Measurements from ENCODE around the gene IKZF3.

Gene IKZF3

DNA sequence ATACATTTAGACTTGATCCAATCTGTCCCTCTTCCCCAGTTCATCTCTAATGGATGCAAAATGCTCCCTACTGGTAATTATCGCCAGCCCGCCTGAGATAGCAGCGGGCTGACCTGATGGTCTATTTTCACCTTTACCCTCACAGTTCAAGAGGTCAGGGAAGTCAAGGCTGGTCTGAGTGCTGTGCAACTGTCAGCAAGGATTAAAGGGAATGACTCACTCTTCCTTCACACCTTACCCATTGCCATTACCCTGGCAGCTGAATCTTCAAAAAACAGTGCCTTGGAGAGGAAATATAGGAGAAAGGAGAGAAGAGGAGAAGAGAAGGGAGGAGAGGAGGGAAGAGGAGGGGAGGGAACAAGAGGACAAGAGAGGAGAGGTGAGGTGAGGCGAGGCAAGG lies 90.1 kb downstream of the IKZF3 start:
- H3K4me2 ChIP-seq (ENCODE audit: low read depth, low read length, poor library complexity, severe bottlenecking), result no peak overlapping the region
- no peak for TF ChIP-seq EZH2phosphoT487 (IDR thresholded peaks at IDR 0.05; ENCODE audit: borderline replicate concordance)
- TF ChIP-seq, protein P1, sequence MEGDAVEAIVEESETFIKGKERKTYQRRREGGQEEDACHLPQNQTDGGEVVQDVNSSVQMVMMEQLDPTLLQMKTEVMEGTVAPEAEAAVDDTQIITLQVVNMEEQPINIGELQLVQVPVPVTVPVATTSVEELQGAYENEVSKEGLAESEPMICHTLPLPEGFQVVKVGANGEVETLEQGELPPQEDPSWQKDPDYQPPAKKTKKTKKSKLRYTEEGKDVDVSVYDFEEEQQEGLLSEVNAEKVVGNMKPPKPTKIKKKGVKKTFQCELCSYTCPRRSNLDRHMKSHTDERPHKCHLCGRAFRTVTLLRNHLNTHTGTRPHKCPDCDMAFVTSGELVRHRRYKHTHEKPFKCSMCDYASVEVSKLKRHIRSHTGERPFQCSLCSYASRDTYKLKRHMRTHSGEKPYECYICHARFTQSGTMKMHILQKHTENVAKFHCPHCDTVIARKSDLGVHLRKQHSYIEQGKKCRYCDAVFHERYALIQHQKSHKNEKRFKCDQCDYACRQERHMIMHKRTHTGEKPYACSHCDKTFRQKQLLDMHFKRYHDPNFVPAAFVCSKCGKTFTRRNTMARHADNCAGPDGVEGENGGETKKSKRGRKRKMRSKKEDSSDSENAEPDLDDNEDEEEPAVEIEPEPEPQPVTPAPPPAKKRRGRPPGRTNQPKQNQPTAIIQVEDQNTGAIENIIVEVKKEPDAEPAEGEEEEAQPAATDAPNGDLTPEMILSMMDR (conservative IDR thresholded peaks at IDR 0.05; ENCODE audit: low read length), result no peak
- peaks cover 25% of the 10 kb centered on the region for H3K4me1 ChIP-seq (ENCODE audit: insufficient read depth, low read length, poor library complexity, severe bottlenecking)
- H3K27me3 ChIP-seq (ENCODE audit: insufficient read depth, low read length, poor library complexity, severe bottlenecking), result peaks cover 27% of the 10 kb centered on the region
- no peak overlapping the region for H2AFZ ChIP-seq (ENCODE audit: low read length)
- no peaks in the 10 kb centered on the region for H3K9me3 ChIP-seq (ENCODE audit: insufficient read depth, low read depth, low read length)
- 0 out of 2 replicates have a peak, but pooled peaks cover 4% of the 10 kb centered on the region for H3F3A ChIP-seq (ENCODE audit: low read depth)
- no peaks in the 10 kb centered on the region for H4K20me1 ChIP-seq (ENCODE audit: insufficient read depth, low read length, poor library complexity, severe bottlenecking)
- no peaks in the 10 kb centered on the region for H3K79me2 ChIP-seq (ENCODE audit: insufficient read depth, low read length)
- H3K4me3 ChIP-seq (ENCODE audit: low read length, poor library complexity, severe bottlenecking), result no peak overlapping the region
- H3K9me2 ChIP-seq (replicated peaks; ENCODE audit: low read depth, low read length), result no peaks in the 10 kb centered on the region
- no peaks in the 10 kb centered on the region for H3K36me3 ChIP-seq (ENCODE audit: insufficient read depth, low read length)
- H3K9ac ChIP-seq (ENCODE audit: low read depth, low read length, poor library complexity, severe bottlenecking), result no peak overlapping the region

DNA sequence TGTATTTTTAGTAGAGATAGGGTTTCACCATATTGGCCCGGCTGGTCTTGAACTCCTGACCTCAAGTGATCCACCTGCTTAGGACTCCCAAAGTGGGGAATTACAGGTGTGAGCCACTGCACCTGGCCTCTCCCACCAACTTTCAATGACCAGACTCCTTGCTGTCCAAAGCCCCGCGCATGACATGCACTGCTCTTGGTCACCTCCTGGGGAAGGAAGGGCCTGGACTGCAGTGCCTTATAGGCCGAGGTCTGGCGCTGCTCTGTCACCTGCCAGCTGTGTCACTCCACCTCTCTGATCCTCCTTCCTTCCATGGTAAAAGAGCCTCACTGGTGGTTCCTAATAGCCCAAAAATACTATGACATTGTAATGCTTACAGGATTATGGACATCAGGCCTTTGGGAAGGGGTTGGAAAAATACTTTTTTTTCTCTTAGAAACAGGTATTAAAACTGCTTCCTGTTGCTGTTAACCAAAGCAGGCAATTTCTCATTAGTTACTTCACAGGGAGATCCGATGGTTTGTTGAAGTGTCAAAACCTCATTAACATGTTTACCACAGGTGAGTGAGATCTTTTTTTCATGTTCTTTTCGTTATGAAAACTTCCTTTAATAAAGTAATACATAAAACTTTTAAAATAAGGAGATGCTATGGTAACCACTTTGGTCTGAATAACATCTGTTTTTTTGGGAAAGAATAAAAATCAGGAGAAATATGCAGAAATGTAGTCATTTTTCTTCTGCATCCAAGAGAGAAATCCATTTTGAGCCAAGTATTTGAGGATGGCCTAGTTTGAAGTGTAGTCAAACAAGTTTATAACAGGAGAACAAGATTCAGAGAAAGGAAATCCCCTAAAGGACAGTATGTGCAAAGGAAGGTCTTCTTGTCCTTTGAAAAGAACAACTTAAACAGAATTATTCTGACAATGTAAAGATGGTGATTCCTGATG lies 90.9 kb downstream of the IKZF3 start:
- H3K79me2 ChIP-seq (ENCODE audit: insufficient read depth, low read length), result no peaks in the 10 kb centered on the region
- H3K4me2 ChIP-seq (ENCODE audit: low read depth, low read length, poor library complexity, severe bottlenecking), result no peak overlapping the region
- no peak overlapping the region for H3K9ac ChIP-seq (ENCODE audit: low read depth, low read length, poor library complexity, severe bottlenecking)

DNA sequence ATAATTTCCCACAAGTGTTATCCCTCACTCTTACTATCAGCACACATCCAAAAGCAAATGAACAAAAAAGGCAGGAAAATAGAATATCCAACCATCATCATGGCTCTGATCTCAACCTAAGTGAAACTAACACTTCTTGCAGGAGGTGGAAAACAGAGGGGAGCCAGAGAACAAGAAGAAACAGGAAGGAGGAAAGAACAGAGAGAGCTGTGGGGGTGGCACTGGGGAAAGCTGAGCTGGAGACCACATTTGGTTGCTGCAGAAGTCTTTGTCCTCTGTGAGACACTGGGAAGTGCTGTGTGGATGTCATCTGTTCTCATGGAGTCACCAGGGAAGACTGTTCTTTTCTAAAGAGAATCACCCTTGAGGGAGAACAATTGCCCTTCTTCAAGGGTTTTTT lies 91.7 kb downstream of the IKZF3 start:
- Histone ChIP-seq H3K4me2 (ENCODE audit: low read depth, low read length, poor library complexity, severe bottlenecking) (no peak overlapping the region), H3K9ac (ENCODE audit: low read depth, low read length, poor library complexity, severe bottlenecking) (no peak overlapping the region)

More for the DNA sequence above, 90.9 kb downstream of the IKZF3 start:
- H3F3A ChIP-seq (ENCODE audit: low read depth), result 0 out of 2 replicates have a peak, but pooled peaks cover 4% of the 10 kb centered on the region
- H3K27me3 ChIP-seq (ENCODE audit: insufficient read depth, low read length, poor library complexity, severe bottlenecking), result peaks cover 27% of the 10 kb centered on the region
- H3K36me3 ChIP-seq (ENCODE audit: insufficient read depth, low read length), result no peaks in the 10 kb centered on the region
- no peaks in the 10 kb centered on the region for H3K9me2 ChIP-seq (replicated peaks; ENCODE audit: low read depth, low read length)
- no peaks in the 10 kb centered on the region for H4K20me1 ChIP-seq (ENCODE audit: insufficient read depth, low read length, poor library complexity, severe bottlenecking)
- H3K4me3 ChIP-seq (ENCODE audit: low read length, poor library complexity, severe bottlenecking), result no peak overlapping the region
- peaks cover 25% of the 10 kb centered on the region for H3K4me1 ChIP-seq (ENCODE audit: insufficient read depth, low read length, poor library complexity, severe bottlenecking)
- no peak for TF ChIP-seq EZH2phosphoT487 (IDR thresholded peaks at IDR 0.05; ENCODE audit: borderline replicate concordance)
- TF ChIP-seq, protein P1 (conservative IDR thresholded peaks at IDR 0.05; ENCODE audit: low read length), result no peak
- H2AFZ ChIP-seq (ENCODE audit: low read length), result no peak overlapping the region
- no peaks in the 10 kb centered on the region for H3K9me3 ChIP-seq (ENCODE audit: insufficient read depth, low read depth, low read length)

More for the DNA sequence above, 91.7 kb downstream of the IKZF3 start:
- H3K4me1 ChIP-seq (ENCODE audit: insufficient read depth, low read length, poor library complexity, severe bottlenecking), result peaks cover 25% of the 10 kb centered on the region
- 0 out of 2 replicates have a peak, but pooled peaks cover 4% of the 10 kb centered on the region for H3F3A ChIP-seq (ENCODE audit: low read depth)
- no peaks in the 10 kb centered on the region for H3K9me3 ChIP-seq (ENCODE audit: insufficient read depth, low read depth, low read length)
- no peaks in the 10 kb centered on the region for H3K9me2 ChIP-seq (replicated peaks; ENCODE audit: low read depth, low read length)
- H3K79me2 ChIP-seq (ENCODE audit: insufficient read depth, low read length), result no peaks in the 10 kb centered on the region
- no peaks in the 10 kb centered on the region for H3K36me3 ChIP-seq (ENCODE audit: insufficient read depth, low read length)
- TF ChIP-seq, protein P1 (conservative IDR thresholded peaks at IDR 0.05; ENCODE audit: low read length), result no peak
- TF ChIP-seq EZH2phosphoT487 (IDR thresholded peaks at IDR 0.05; ENCODE audit: borderline replicate concordance), result no peak
- H3K4me3 ChIP-seq (ENCODE audit: low read length, poor library complexity, severe bottlenecking), result no peak overlapping the region
- no peaks in the 10 kb centered on the region for H4K20me1 ChIP-seq (ENCODE audit: insufficient read depth, low read length, poor library complexity, severe bottlenecking)
- H3K27me3 ChIP-seq (ENCODE audit: insufficient read depth, low read length, poor library complexity, severe bottlenecking), result peaks cover 21% of the 10 kb centered on the region
- no peak overlapping the region for H2AFZ ChIP-seq (ENCODE audit: low read length)

Data from Loucy (cell line).